ACC112 (cell line): ENCODE measurements around the gene FOSB.
A peak's percentile ranks its signal among the peaks of the same experiment; 100 is the strongest.
"Not testable (repeated sequence)": the region's sequence is repeated elsewhere in the genome, so short reads cannot be mapped to it uniquely, and the experiment has no call there.

Experiments
- H2AFZ ChIP-seq: fragments of 200-600 bp; sonication (generic); one replicate; pipeline ENCODE4 v1.6.0; 2017; ENCODE audit warnings: antibody characterized with exemption, low read length; ENCODE audit not compliant: unreplicated experiment
- H3K27ac ChIP-seq: fragments of 200-600 bp; sonication (generic); 2 replicates; pipeline ENCODE4 v1.5.1; 2014; ENCODE audit warnings: low read depth, mild to moderate bottlenecking, antibody characterized with exemption, low read length, moderate library complexity
- H3K27me3 ChIP-seq: fragments of 200-600 bp; sonication (generic); 2 replicates; pipeline ENCODE4 v1.6.1; 2014; ENCODE audit warnings: mild to moderate bottlenecking, antibody characterized with exemption, low read length, moderate library complexity, mixed read lengths; ENCODE audit not compliant: insufficient read depth
- H3K36me3 ChIP-seq: fragments of 200-600 bp; sonication (generic); 2 replicates; pipeline ENCODE4 v1.6.1; 2016; ENCODE audit warnings: mild to moderate bottlenecking, antibody characterized with exemption, low read length, moderate library complexity, mixed read lengths; ENCODE audit not compliant: insufficient read depth
- H3K4me1 ChIP-seq: fragments of 200-600 bp; sonication (generic); one replicate; pipeline ENCODE4 v1.6.1; 2016; ENCODE audit warnings: low read length, mixed read lengths; ENCODE audit not compliant: insufficient read depth, unreplicated experiment, control insufficient read depth
- H3K4me3 ChIP-seq: fragments of 200-600 bp; sonication (generic); 2 replicates; pipeline ENCODE4 v1.5.1; 2014; ENCODE audit warnings: mild to moderate bottlenecking, low read depth, low read length
- H3K79me2 ChIP-seq: fragments of 200-600 bp; sonication (generic); one replicate; pipeline ENCODE4 v1.6.0; 2016; ENCODE audit warnings: low read length; ENCODE audit not compliant: control insufficient read depth, unreplicated experiment, insufficient read depth

Gene FOSB

GRCh38 chr19:45507872-45508416 is 40.1 kb downstream of the FOSB start:
- no peaks in the 10 kb centered on the region for H3K27me3 ChIP-seq
- H3K79me2 ChIP-seq = peaks cover 51% of the 10 kb centered on the region
- H2AFZ ChIP-seq = no peak overlapping the region
- H3K4me3 ChIP-seq = peak overlapping the region; percentile 89
- H3K36me3 ChIP-seq = no peaks in the 10 kb centered on the region
- peaks cover 12% of the 10 kb centered on the region for H3K4me1 ChIP-seq
- peak overlapping the region; percentile 57 for H3K27ac ChIP-seq

GRCh38 chr19:45508417-45508860 is 40.6 kb downstream of the FOSB start:
- Histone ChIP-seq H3K27me3 (no peaks in the 10 kb centered on the region), H3K36me3 (no peaks in the 10 kb centered on the region), H3K4me1 (peaks cover 12% of the 10 kb centered on the region), H3K4me3 (peak overlapping the region; percentile 89), H3K27ac (peak overlapping the region; percentile 54; the same call in 1 of the 2 replicates), H2AFZ (no peak overlapping the region), H3K79me2 (peaks cover 54% of the 10 kb centered on the region)

- Histone ChIP-seq H3K27me3 (no peaks in the 10 kb centered on the region), H3K79me2 (peaks cover 59% of the 10 kb centered on the region), H3K36me3 (no peaks in the 10 kb centered on the region), H3K4me1 (peaks cover 15% of the 10 kb centered on the region), H2AFZ (no peak overlapping the region), H3K4me3 (peak overlapping the region; percentile 89), H3K27ac (peak overlapping the region; percentile 54)
These were observed 41.3 kb downstream of the FOSB start for GRCh38 chr19:45508861-45509691.

- peaks cover 21% of the 10 kb centered on the region for H3K4me1 ChIP-seq
- no peaks in the 10 kb centered on the region for H3K27me3 ChIP-seq
- H3K79me2 ChIP-seq = peaks cover 65% of the 10 kb centered on the region
- H2AFZ ChIP-seq = no peak overlapping the region
- H3K36me3 ChIP-seq = no peaks in the 10 kb centered on the region
- peak overlapping the region; percentile 89 for H3K4me3 ChIP-seq
- no peak overlapping the region for H3K27ac ChIP-seq
These were observed 41.9 kb downstream of the FOSB start for GRCh38 chr19:45509692-45510015.

- H3K79me2 ChIP-seq = peaks cover 72% of the 10 kb centered on the region
- peaks cover 26% of the 10 kb centered on the region for H3K4me1 ChIP-seq
- H3K27me3 ChIP-seq, H2AFZ ChIP-seq, H3K36me3 ChIP-seq, H3K27ac ChIP-seq, H3K4me3 ChIP-seq: not testable (repeated sequence)
These were observed 42.6 kb downstream of the FOSB start for GRCh38 chr19:45510352-45510751.

GRCh38 chr19:45511074-45511473 is 43.3 kb downstream of the FOSB start:
- no peak overlapping the region for H2AFZ ChIP-seq
- H3K79me2 ChIP-seq = peaks cover 76% of the 10 kb centered on the region
- no peaks in the 10 kb centered on the region for H3K27me3 ChIP-seq
- H3K36me3 ChIP-seq = no peaks in the 10 kb centered on the region
- H3K4me1 ChIP-seq = peaks cover 21% of the 10 kb centered on the region
- no peak overlapping the region for H3K27ac ChIP-seq
- no peak overlapping the region for H3K4me3 ChIP-seq

- Histone ChIP-seq H3K4me3 (no peak overlapping the region), H2AFZ (no peak overlapping the region), H3K36me3 (no peaks in the 10 kb centered on the region), H3K4me1 (peaks cover 20% of the 10 kb centered on the region), H3K79me2 (peaks cover 69% of the 10 kb centered on the region), H3K27ac (no peak overlapping the region), H3K27me3 (no peaks in the 10 kb centered on the region)
These were observed 45.2 kb downstream of the FOSB start for GRCh38 chr19:45512881-45513483.

- Histone ChIP-seq H3K79me2 (peaks cover 55% of the 10 kb centered on the region), H3K4me1 (peaks cover 19% of the 10 kb centered on the region), H3K4me3 (no peak overlapping the region), H3K27ac (no peak overlapping the region), H2AFZ (no peak overlapping the region), H3K27me3 (no peaks in the 10 kb centered on the region), H3K36me3 (no peaks in the 10 kb centered on the region)
These were observed 46.7 kb downstream of the FOSB start for GRCh38 chr19:45514376-45515051.

- H3K36me3 ChIP-seq = no peaks in the 10 kb centered on the region
- H3K4me1 ChIP-seq = peaks cover 16% of the 10 kb centered on the region
- peaks cover 48% of the 10 kb centered on the region for H3K79me2 ChIP-seq
- no peak overlapping the region for H3K27ac ChIP-seq
- H3K4me3 ChIP-seq = no peak overlapping the region
- H3K27me3 ChIP-seq = no peaks in the 10 kb centered on the region
- no peak overlapping the region for H2AFZ ChIP-seq
These were observed 47.4 kb downstream of the FOSB start for GRCh38 chr19:45515081-45515624.

GRCh38 chr19:45515807-45516401 is 48.1 kb downstream of the FOSB start:
- peaks cover 41% of the 10 kb centered on the region for H3K79me2 ChIP-seq
- H3K27ac ChIP-seq = no peak overlapping the region
- peaks cover 16% of the 10 kb centered on the region for H3K4me1 ChIP-seq
- H2AFZ ChIP-seq = no peak overlapping the region
- H3K36me3 ChIP-seq = no peaks in the 10 kb centered on the region
- H3K27me3 ChIP-seq = no peaks in the 10 kb centered on the region
- no peak overlapping the region for H3K4me3 ChIP-seq
